Aortic smooth muscle cell (primary cell): ENCODE results near the gene TMEM167B. TPM values are rescaled to one million over a fixed set of nuclear protein-coding genes. Genes with fewer than 3 reads are reported as not detected.

Experiments used
- total RNA-seq: library from RNA; depleted of rRNA; stranded (reverse); fragments of >200 nt; gene quantifications from 2 replicates; pipeline ENCODE4 v1.2.3, GENCODE V29; 2014

Gene TMEM167B
- 36.2 and 37.2 TPM in 2 replicates for total RNA-seq

DNA sequence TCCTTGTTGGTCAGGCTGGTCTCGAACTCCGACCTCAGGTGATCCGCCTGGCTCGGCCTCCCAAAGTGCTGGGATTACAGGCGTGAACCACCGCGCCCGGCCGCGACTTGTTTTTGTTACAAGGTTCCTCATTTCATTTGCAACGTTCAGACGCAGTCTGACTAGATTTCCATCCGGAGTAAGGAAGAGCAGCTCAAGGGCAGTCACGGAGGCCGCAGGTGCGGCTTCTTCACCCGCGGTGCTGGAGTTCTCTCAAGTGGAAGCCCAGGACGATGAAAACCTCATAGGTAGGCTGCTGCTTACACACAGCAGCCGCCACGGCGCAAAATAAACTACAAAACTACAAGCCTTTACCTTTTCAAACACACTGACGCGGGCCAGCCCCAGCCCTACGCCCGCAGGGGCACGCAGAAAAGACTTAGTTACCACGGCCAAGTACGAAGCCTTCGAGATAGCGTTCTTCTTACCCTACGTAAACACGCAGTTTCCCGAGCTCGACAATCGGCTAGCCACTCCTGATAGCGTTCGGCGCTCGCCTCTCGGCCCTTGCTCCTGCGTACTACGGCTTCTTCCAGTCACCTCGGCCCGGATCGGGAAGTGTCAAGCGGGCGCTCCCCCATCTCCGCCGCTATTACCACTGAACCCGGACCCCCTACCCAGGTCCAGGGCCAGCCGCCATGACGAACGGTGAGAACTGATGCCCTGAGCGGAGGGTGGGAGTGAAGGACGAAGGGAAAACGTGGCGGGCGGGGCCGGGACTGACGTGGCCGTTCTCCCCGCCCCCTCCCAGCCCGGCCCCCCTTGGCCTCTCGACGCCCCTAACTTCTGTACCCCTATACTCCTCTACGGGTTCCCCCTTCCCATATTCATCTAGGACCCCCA lies at the start of gene TMEM167B:
TSS of gene TMEM167B (plus strand) at position 569 of the 882 bp plus-strand sequence. CDS start at position 678, 109 bp downstream.

DNA sequence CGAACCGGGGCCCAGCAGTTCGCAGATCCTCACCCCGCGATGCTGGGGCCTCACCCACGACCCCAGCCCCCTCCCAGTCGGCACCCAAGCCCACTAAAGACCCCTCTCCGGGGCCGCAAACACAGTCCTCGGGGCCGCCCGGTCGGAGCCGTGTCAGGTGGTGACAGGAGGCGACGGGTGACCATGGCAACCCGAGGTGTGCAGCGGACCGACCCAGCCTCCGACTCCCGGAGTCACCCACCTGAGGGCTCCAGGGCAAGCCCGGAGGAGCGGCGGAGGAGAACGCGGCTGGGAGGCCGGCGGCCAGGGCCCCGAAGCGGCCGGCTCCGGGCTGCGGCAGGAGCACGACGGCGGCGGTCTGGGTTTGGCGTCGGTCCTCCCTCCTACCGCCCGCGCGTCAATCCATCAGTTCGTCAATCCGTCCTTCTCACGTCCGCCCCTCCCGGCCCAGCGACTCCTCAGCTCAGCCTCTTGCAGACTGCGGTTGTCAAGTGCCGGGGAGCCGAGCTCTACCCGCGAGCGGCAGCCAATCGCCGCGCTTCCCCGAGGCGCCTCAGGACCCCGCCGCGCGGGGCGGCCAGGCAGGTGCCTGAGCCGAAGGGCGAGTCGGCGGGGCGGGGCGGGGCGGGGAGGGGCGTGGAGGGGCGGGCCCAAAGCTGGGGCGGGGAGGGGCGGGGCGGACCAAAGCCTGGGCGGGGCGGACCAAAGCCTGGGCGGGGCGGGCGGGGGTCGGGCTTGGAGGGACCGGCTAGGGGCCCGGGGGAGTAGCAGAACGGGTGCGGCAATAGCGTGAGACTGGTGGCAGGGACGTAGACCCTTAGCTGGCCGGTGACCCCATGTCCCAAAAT lies 48.7 kb upstream of the TMEM167B start, which contains the start of gene WDR47:
TSS of gene WDR47 (minus strand) at position 482 of the 848 bp plus-strand sequence. CDS start 18,590 bp downstream, outside the sequence.

DNA sequence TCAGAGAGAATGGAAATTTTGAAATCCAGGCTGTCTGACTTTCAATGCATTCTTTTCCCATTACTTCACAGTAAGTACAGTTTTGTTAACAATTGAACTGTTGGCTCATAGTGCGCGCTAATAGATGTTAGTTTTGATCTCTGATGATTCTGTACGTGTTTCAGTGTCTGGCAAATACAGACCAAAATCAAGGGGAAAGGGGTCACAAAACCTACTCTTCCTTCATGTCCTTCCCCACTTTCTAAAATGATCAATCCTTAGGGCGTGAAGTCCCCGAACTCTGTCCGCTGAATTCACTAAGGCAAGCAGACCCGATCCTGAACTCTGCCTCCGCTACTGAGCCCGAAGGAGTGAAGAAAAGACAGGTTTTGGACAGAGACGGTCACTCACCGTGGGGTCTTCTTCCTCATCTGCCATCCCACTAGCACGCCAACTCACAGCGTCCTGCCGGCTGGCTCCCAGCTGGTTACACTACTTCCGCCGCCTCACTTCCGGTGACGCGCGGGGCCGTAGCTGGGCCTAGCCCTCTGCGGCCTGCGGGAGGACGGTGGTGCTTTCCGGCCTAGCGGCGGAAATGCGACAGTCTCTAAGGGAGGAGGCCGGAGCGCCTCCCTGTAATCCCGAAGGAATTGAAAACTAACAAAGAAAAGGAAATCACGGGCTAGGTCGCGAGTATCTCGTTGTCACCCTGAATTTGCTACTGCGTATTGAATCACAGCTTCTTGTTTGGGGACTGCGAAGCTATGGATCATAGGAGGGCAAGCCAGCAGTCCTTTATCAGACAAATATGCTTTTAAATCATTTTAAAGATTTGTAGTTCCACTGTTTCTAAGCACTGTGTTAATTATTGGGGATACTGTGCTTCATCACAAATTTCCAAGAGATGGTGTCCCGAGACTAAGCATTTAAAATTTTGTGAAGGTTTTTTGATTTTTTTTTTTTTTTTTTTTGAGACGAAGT lies 14.8 kb upstream of the TMEM167B start, which contains the start of gene TAF13:
TSS of gene TAF13 (minus strand) at position 473 of the 960 bp plus-strand sequence. CDS start at position 417, 56 bp downstream.

DNA sequence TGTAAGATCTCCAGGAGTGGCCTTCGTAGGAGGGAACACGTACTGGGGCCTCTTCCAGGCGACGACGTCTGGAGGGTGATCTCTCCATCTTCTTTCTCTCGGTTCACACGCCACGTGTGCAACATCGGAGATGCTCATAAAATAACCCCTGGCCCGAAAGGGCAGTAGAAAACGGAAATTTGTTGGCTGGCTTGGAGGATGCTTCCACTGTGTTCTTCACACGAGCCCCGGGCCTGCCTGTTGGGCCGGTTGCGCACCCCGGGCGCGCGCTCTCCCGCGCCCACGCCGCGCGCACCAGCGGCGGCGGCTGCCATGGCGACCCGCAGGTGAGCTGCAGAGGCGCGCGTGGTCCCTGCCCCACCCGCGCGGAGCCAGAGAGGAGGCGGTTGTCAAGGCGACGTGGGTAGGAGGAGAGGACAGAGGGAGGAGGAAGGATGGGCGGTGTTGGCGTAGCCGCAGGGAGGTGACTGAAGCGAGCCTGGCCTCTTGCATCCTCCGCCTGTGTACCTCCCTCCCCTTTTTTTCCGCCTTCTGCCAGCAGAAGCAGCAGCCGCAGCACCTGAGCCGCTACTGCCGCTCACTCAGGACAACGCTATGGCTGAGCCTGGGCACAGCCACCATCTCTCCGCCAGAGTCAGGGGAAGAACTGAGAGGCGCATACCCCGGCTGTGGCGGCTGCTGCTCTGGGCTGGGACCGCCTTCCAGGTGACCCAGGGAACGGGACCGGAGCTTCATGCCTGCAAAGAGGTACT lies 23.2 kb downstream of the TMEM167B start, which contains the start of gene ELAPOR1:
TSS of gene ELAPOR1 (plus strand) at position 526 of the 752 bp plus-strand sequence. CDS start at position 595, 69 bp downstream.

Other genes with a start within 250 kb of the TMEM167B start
- gene AKNAD1, start 233.7 kb upstream of the TMEM167B start, total RNA-seq, result 0.56 TPM in 1 of 2 replicates, not detected in the other
- 25.4 and 32.4 TPM in 2 replicates for gene GPSM2, start 213.8 kb upstream of the TMEM167B start, total RNA-seq
- gene CLCC1, start 127.3 kb upstream of the TMEM167B start, total RNA-seq, result 38.1 and 44.8 TPM in 2 replicates
- 20.7 and 21.9 TPM in 2 replicates for gene WDR47, start 48.7 kb upstream of the TMEM167B start, total RNA-seq
- gene TAF13, start 14.8 kb upstream of the TMEM167B start, total RNA-seq, result 107 and 114 TPM in 2 replicates
- under 0.01 and 0.25 TPM in 2 replicates for gene ELAPOR1, start 23.4 kb downstream of the TMEM167B start, total RNA-seq
- gene SARS1, start 123.2 kb downstream of the TMEM167B start, total RNA-seq, result 186 and 190 TPM in 2 replicates
- gene CELSR2, start 158.8 kb downstream of the TMEM167B start, total RNA-seq, result 1.1 and 1.5 TPM in 2 replicates
- gene PSRC1, start 192.4 kb downstream of the TMEM167B start, total RNA-seq, result 5.2 and 8.6 TPM in 2 replicates
- not detected in 2 replicates for gene MYBPHL, start 216.2 kb downstream of the TMEM167B start, total RNA-seq